ENCODE data around the gene MIB1.

MIB1 gene

DNA sequence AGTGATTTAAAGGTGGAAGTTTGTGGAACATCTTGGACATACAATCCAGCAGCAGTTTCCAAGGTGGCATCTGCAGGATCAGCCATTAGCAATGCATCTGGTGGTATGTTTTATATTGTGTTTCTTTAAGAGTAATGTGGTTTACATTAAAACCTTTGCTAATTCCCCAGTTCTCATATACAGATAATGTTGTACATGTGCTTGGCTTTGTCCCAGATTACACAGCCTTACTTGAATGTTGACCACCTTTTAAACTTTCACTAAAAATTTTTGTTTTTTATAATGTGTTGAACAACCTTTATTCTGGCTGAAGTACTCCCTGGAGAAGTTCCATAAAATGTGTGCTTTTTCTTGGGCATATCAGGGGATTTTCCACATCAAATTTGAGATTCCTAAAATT, 57.5 kb downstream of the MIB1 start:
- H3K9me2 ChIP-seq (ENCODE audit: low read depth, low read length): no peaks in the 10 kb centered on the region
- H3K9me3 ChIP-seq (ENCODE audit: low read length): no peaks in the 10 kb centered on the region
- H3K4me2 ChIP-seq (ENCODE audit: low read length): no peak overlapping the region
- H3K79me2 ChIP-seq (ENCODE audit: insufficient read depth, low read length): no peaks in the 10 kb centered on the region
- H3K36me3 ChIP-seq (ENCODE audit: insufficient read depth, low read length): peaks cover 33% of the 10 kb centered on the region; the same call in 1 of the 2 replicates
- H3K27me3 ChIP-seq (ENCODE audit: insufficient read depth, low read length): no peaks in the 10 kb centered on the region
- no peaks in the 10 kb centered on the region for H4K20me1 ChIP-seq (ENCODE audit: insufficient read depth, low read length)
- TF ChIP-seq CTCF (IDR thresholded peaks at IDR 0.05; ENCODE audit: low read length) (no peak), EZH2 (IDR thresholded peaks at IDR 0.05; ENCODE audit: borderline replicate concordance, low read length) (no peak)
- H3F3A ChIP-seq (ENCODE audit: insufficient read depth, low read length): no peaks in the 10 kb centered on the region
- no peak overlapping the region for H2AFZ ChIP-seq (ENCODE audit: low read length)
- H3K4me3 ChIP-seq (ENCODE audit: low read depth, low read length, poor library complexity, severe bottlenecking): no peak overlapping the region
- no peak overlapping the region for H3K27ac ChIP-seq (ENCODE audit: low read depth, low read length, poor library complexity, severe bottlenecking)
- no peak overlapping the region for H3K9ac ChIP-seq (ENCODE audit: low read length)
- H3K4me1 ChIP-seq (ENCODE audit: insufficient read depth, low read length, severe bottlenecking): no peaks in the 10 kb centered on the region

DNA sequence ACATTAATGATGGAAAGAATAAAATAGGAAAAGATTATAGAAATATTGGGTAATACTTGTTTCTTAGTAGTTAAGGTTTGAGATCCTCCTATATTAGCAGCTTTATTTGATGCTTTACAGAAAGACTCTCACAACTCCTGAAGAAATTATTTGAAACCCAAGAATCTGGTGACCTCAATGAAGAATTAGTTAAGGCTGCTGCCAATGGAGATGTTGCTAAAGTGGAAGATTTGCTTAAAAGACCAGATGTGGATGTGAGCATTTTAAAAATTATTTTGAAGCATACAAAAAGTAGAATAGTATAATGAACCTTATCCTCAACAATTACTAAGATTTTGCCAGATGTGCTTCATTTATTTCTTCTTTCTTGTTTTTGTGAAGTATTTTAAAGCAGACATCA, 59.1 kb downstream of the MIB1 start:
- Histone ChIP-seq H3K36me3 (ENCODE audit: insufficient read depth, low read length) (peaks cover 45% of the 10 kb centered on the region), H3K27me3 (ENCODE audit: insufficient read depth, low read length) (no peaks in the 10 kb centered on the region), H3K4me2 (ENCODE audit: low read length) (no peak overlapping the region), H3K79me2 (ENCODE audit: insufficient read depth, low read length) (no peaks in the 10 kb centered on the region), H3K4me1 (ENCODE audit: insufficient read depth, low read length, severe bottlenecking) (no peaks in the 10 kb centered on the region), H4K20me1 (ENCODE audit: insufficient read depth, low read length) (no peaks in the 10 kb centered on the region), H3K27ac (ENCODE audit: low read depth, low read length, poor library complexity, severe bottlenecking) (no peak overlapping the region), H3K4me3 (ENCODE audit: low read depth, low read length, poor library complexity, severe bottlenecking) (no peak overlapping the region), H3K9me2 (ENCODE audit: low read depth, low read length) (no peaks in the 10 kb centered on the region), H2AFZ (ENCODE audit: low read length) (no peak overlapping the region), H3F3A (ENCODE audit: insufficient read depth, low read length) (no peaks in the 10 kb centered on the region), H3K9me3 (ENCODE audit: low read length) (no peaks in the 10 kb centered on the region), H3K9ac (ENCODE audit: low read length) (no peak overlapping the region)
- no peak for TF ChIP-seq CTCF (IDR thresholded peaks at IDR 0.05; ENCODE audit: low read length)

- H3K27ac ChIP-seq (ENCODE audit: low read depth, low read length, poor library complexity, severe bottlenecking): no peak overlapping the region
- no peak overlapping the region for H3K4me2 ChIP-seq (ENCODE audit: low read length)
- H3K9ac ChIP-seq (ENCODE audit: low read length): no peak overlapping the region
- no peaks in the 10 kb centered on the region for H3K4me1 ChIP-seq (ENCODE audit: insufficient read depth, low read length, severe bottlenecking)
- H3K36me3 ChIP-seq (ENCODE audit: insufficient read depth, low read length): peaks cover 59% of the 10 kb centered on the region
- no peaks in the 10 kb centered on the region for H3K9me3 ChIP-seq (ENCODE audit: low read length)
- H3K9me2 ChIP-seq (ENCODE audit: low read depth, low read length): no peaks in the 10 kb centered on the region
- H3K27me3 ChIP-seq (ENCODE audit: insufficient read depth, low read length): no peaks in the 10 kb centered on the region
- H3K4me3 ChIP-seq (ENCODE audit: low read depth, low read length, poor library complexity, severe bottlenecking): no peak overlapping the region
- H4K20me1 ChIP-seq (ENCODE audit: insufficient read depth, low read length): no peaks in the 10 kb centered on the region
- TF ChIP-seq EZH2 (IDR thresholded peaks at IDR 0.05; ENCODE audit: borderline replicate concordance, low read length) (no peak), CTCF (IDR thresholded peaks at IDR 0.05; ENCODE audit: low read length) (no peak)
- H2AFZ ChIP-seq (ENCODE audit: low read length): no peak overlapping the region
- H3K79me2 ChIP-seq (ENCODE audit: insufficient read depth, low read length): no peaks in the 10 kb centered on the region
- H3F3A ChIP-seq (ENCODE audit: insufficient read depth, low read length): no peaks in the 10 kb centered on the region
Measured at GRCh38 chr18:21803495-21803894, 62.9 kb downstream of the MIB1 start.

Data from OCI-LY1 (cell line).